IgD-negative memory B cell (primary cell): ENCODE measurements around the gene DMTF1. TPM values are rescaled to one million over a fixed set of nuclear protein-coding genes. Genes with fewer than 3 reads are reported as not detected.
"Not testable (repeated sequence)": the region's sequence is repeated elsewhere in the genome, so short reads cannot be mapped to it uniquely, and the experiment has no call there.

Experiments
- H3K27ac Mint-ChIP-seq, 3 donors: one replicate each; pipeline ENCODE4 v1.8.0; 2020 to 2022; ENCODE audit warnings: mild to moderate bottlenecking in 3 of 3, mixed read lengths in 3 of 3, moderate library complexity in 1 of 3
- H3K27me3 Mint-ChIP-seq: one replicate; pipeline ENCODE4 v1.8.0; 2021; ENCODE audit warnings: mixed read lengths
- H3K36me3 Mint-ChIP-seq: one replicate; pipeline ENCODE4 v1.8.0; 2020; ENCODE audit warnings: mild to moderate bottlenecking, mixed read lengths
- H3K4me1 Mint-ChIP-seq, 3 donors: one replicate each; pipeline ENCODE4 v1.8.0; 2020 to 2022; ENCODE audit warnings: mixed read lengths in 3 of 3, mild to moderate bottlenecking in 1 of 3
- H3K4me3 Mint-ChIP-seq, 4 donors: one replicate each; pipeline ENCODE4 v1.8.0; 2020 to 2022; ENCODE audit warnings: mild to moderate bottlenecking in 4 of 4, mixed read lengths in 4 of 4, moderate library complexity in 3 of 4
- H3K9me3 Mint-ChIP-seq, 3 donors: one replicate each; pipeline ENCODE4 v1.8.0; 2020 to 2021; ENCODE audit warnings: mixed read lengths in 3 of 3, mild to moderate bottlenecking in 1 of 3
- polyA plus RNA-seq: library from polyadenylated mRNA; unstranded; fragments of 300-500 nt; fragmentation: Illumina TruSeq; gene quantifications from one replicate; pipeline ENCODE4 v1.2.3, GENCODE V29; 2021

The DMTF1 gene
- polyA plus RNA-seq, 1 donor from 2014 or later = 35.1 TPM

DNA sequence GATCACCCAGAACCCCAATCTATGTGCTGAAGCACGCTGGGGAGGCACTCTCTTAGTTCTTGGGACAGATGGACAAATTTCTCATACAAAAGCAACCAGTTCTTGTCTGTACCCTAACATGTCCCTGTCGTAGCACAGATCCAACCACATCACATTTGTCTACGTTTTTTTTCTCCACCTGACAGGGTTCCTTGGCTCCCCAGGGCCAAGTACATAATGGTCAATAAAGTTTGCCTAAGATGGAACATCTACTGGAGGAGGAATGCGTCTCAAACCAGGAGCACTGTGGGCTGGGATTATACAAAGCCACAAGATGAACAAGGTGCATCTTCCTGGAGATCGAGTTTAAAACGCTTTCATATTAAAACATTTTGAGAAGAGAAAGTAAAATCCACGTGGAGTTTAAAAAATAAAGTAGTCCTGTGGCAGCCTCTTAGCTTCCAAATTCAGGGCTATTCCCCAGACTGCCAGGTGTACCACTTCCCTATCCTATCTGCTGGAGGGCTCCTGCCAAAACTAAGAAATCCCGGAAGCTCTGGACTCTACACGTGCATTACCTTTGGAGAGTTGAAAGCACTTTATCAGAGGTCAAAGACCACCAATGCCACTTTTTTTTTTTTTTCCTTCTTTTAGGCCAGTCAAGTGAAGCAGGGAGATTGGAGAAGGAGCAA, 65.9 kb downstream of the DMTF1 start:
- H3K27ac Mint-ChIP-seq = peak overlapping the region; percentile 85 to 100 (median 99)
- no peaks in the 10 kb centered on the region for H3K27me3 Mint-ChIP-seq

DNA sequence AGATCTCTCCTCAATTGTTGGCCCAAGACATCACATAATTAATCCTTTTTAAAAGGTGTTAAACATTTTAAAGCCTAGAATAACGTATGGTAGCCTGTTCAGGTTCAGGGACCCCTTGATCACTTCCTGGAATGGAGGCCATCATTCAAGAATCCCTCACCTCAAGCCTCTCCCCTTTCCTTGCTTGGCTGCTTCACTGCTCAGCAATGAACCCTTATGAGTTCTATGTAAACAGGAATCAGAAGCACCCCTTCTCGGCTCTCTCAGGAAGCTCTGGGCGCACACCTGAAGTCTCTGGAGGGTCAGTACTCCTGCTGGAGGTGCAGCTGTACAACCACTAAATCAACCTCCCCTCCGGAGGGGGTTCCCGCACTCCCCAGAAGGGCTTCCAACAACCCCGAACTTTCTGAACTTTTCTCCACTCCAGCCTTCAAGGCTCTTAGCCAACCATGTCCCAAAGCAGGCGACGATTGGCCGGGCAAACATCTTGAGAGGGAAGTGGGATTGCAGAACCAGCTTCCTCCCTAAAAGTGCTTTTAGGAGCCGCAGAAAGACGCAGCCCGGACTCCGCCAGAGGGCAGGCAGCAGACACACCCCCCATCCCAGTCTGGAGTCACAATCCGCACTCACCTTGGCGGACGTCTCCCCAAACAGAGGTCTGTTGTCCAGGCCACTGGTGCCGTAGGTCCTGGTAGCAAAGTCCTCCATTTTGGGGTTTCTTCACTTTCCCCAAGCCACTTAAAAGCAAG, 66.7 kb downstream of the DMTF1 start:
- Mint-ChIP-seq H3K36me3 (peaks cover 3% of the 10 kb centered on the region), H3K27me3 (no peaks in the 10 kb centered on the region), H3K4me3 (peak overlapping the region; percentile 99 to 100 (median 99)), H3K4me1 (peaks cover 23 to 39% (median 31%) of the 10 kb centered on the region in 3 donors), H3K9me3 (no peaks in the 10 kb centered on the region), H3K27ac (peak overlapping the region; percentile 85 to 100 (median 99))

More for the DNA sequence above, 65.9 kb downstream of the DMTF1 start:
- Mint-ChIP-seq H3K4me1 (peaks cover 30 to 48% (median 39%) of the 10 kb centered on the region in 3 donors), H3K4me3 (peak overlapping the region; percentile 99 to 100 (median 99)), H3K36me3 (peaks cover 3% of the 10 kb centered on the region), H3K9me3 (no peaks in the 10 kb centered on the region)

DNA sequence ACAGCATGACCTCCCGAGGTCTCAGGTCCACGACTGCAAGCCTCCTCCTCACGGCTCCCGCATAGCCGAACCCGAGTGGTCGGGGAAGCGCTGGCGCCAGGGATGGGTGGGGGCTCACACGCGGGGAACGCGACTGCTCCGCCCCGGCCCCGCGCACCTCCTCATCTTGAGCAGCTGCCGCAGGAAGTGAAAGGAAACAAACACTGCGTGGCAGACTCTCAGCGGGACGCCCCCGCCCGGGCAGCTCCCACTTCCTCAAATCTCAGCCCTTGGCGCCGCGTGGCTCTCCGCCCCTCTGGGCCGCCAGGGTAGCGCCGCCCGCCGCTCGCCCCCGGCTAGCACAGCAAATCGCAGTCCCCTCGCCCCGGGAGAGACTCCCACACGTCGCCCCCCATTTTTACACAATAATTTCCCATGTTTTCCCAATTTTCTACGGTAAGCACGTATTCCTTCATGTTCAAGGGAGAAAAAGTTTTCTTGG, 67.3 kb downstream of the DMTF1 start, which contains the start of gene TMEM243:
Gene TMEM243 (minus strand): TSS at position 188 of the 481 bp plus-strand sequence. CDS start 229 bp downstream, outside the sequence.
- Mint-ChIP-seq H3K9me3 (no peaks in the 10 kb centered on the region), H3K27me3 (no peaks in the 10 kb centered on the region), H3K4me3 (peak within 1 kb of the TSS; percentile 99 to 100 (median 99)), H3K4me1 (peaks cover 20 to 33% (median 25%) of the 10 kb centered on the region in 3 donors), H3K27ac (peak within 1 kb of the TSS; percentile 85 to 100 (median 99)), H3K36me3 (peaks cover 3% of the 10 kb centered on the region)

DNA sequence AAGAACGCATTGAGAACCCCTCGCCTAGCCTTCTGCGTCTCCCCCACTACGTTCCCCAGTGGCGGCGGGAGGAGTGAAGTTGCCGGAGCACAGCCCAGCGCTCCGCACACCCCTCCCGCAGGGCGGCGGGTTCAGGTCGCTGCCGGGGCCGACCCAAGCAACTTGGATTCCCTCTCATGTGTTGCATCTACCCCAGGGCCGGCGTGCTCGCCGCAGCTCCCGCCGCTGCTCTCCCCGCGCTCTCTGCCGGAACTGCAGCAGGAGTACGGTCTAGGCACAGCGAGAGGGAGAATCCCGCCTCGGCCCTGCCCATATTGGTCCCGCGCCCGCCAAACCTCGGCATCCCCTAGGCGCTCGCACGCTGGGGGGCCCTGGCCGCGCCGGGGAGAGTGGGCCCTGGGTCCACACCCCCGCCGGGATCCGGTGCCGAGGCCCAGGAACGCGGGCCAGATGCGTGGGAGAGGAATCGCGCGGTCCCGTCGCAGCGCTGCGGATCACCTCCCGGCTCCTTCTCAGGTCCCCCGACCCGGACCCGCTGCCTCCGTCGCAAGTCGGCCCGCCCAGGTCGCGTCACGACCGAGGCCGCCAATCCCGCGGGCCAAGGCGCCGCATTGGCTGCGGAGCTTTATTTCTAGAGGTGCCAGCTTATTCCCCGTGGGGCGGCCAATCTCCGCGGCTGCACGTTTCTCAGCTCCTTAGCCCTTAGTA, 67.9 kb downstream of the DMTF1 start:
- H3K36me3 Mint-ChIP-seq = peaks cover 3% of the 10 kb centered on the region
- no peaks in the 10 kb centered on the region for H3K27me3 Mint-ChIP-seq
- H3K4me3 Mint-ChIP-seq = peak overlapping the region; percentile 99 to 100 (median 99)
- peaks cover 20 to 30% (median 20%) of the 10 kb centered on the region in 3 donors for H3K4me1 Mint-ChIP-seq
- no peaks in the 10 kb centered on the region for H3K9me3 Mint-ChIP-seq
- peak overlapping the region; percentile 85 to 100 (median 99) for H3K27ac Mint-ChIP-seq

DNA sequence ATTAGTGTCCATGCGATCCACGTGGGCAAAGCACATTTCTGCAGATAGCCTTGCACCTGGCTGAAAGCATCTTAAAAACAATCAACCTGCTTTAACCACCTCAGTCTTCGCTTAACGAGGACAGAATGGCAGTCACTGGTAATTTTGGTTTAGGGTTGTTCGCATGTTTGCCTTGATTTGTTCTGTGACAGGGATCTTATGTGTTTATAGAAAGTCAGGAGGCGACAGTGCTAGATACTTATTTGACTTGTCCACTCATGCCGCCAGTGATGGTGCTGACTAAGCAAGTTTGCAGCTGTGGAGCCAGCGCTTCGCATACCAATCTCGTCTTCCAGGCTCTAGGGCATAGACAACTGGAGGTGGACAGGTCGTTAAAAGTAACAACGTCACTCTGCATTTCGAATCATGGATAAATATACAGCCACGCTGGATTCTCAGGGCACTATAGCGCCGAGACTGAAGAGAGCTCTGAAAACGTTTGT, 68.5 kb downstream of the DMTF1 start:
- Mint-ChIP-seq H3K4me3 (peak overlapping the region; percentile 99 to 100 (median 99)), H3K36me3 (peaks cover 3% of the 10 kb centered on the region), H3K27me3 (no peaks in the 10 kb centered on the region), H3K9me3 (no peaks in the 10 kb centered on the region), H3K4me1 (peaks cover 17 to 26% (median 20%) of the 10 kb centered on the region in 3 donors), H3K27ac (peak overlapping the region; percentile 84 to 99 (median 85))

DNA sequence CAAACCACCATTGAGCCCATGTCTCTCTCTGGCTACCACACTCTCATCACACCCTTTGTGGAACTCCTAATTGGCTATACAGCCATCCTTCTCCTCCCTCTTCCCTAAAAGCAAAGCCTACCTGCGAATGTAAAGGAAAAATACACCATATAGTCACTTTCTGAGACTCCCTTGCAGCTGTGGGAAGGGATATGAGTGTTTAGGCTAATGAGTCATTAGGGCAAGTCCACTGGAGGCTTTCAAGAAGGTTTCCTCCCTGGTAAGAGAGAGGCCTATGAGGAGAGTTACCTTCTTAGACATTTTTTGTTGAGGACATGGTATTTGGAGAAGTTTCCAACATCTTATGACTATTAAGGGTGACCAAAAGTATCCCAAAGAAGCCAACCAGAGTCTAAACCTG, 71.4 kb downstream of the DMTF1 start:
- no peak overlapping the region for H3K4me3 Mint-ChIP-seq
- H3K36me3 Mint-ChIP-seq = peaks cover 2% of the 10 kb centered on the region
- H3K27me3 Mint-ChIP-seq = no peaks in the 10 kb centered on the region
- no peak overlapping the region for H3K27ac Mint-ChIP-seq
- peaks cover 0 to 2% (median 0%) of the 10 kb centered on the region in 3 donors for H3K9me3 Mint-ChIP-seq
- H3K4me1 Mint-ChIP-seq = peaks cover 12 to 22% (median 16%) of the 10 kb centered on the region in 3 donors

DNA sequence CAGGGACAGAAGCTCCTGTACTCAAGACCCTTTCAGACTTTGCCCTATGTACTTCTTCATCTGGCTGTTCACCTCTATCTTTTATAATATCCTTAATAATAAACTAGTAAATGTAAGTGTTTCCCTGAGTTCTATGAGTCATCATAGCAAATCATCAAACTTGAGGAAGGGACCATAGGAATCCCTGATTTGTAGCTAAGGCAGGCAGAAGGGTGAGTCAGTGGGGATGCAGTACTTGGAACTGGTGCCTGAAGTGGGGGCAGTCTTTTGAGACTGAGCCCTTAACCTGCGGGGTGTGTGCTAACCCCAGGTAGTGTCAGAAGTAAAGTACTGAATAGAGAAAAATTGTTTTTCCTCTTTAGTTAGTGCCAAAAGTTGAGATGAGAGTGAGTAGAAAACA, 73.4 kb downstream of the DMTF1 start:
- Mint-ChIP-seq H3K27ac (no peak overlapping the region), H3K27me3 (no peaks in the 10 kb centered on the region), H3K4me3 (no peak overlapping the region), H3K9me3 (peaks cover 0 to 2% (median 0%) of the 10 kb centered on the region in 3 donors), H3K4me1 (peaks cover 10 to 19% (median 12%) of the 10 kb centered on the region in 3 donors), H3K36me3 (no peaks in the 10 kb centered on the region)

DNA sequence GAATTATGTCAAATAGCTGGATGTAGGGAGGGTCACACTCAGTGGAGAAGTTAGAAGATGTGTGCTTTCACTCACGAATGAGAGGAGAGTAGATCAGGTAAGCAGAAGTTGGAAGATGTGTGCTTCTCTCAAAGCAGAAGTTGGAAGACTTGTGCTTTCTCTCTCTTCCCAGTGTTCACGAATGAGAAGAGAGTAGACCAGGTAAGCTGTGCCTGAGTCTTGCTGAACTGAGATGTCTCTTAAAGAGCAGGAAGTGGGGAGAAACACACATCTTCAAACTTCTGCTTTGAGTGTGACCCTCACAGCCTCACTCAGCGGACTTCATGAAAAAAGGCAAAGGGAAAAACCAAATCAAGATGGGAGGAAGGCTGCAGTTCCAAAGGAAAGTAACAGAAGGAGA, 74.2 kb downstream of the DMTF1 start:
- Mint-ChIP-seq H3K4me3 (peak overlapping the region in 1 of 4 donors; percentile 63), H3K27ac (peak overlapping the region in 1 of 3 donors; percentile 70), H3K9me3 (peaks cover 0 to 2% (median 0%) of the 10 kb centered on the region in 3 donors), H3K4me1 (peaks cover 8 to 14% (median 12%) of the 10 kb centered on the region in 3 donors), H3K36me3 (no peaks in the 10 kb centered on the region), H3K27me3 (no peaks in the 10 kb centered on the region)

DNA sequence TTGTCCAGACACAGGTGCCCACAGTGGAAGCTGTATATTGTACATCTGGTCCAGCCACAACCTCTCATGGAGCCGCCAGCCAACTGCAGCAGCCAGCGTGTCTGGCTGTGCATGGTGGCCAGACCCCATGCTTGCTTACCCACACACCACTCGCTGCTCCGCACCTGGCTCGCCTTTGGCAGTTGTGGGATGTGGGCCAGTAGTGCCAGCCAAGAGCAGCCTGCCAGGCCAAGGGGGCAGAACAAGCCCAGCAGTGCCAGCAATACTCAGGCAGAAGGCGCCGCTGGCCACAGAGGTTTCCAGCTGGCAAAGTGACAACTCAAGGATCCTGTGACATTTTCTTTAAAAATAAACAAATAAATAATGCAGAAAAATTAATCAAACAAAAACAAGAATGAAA, 79.0 kb downstream of the DMTF1 start:
- peaks cover 0 to 2% (median 0%) of the 10 kb centered on the region in 3 donors for H3K9me3 Mint-ChIP-seq
- H3K27me3 Mint-ChIP-seq = no peaks in the 10 kb centered on the region

DNA sequence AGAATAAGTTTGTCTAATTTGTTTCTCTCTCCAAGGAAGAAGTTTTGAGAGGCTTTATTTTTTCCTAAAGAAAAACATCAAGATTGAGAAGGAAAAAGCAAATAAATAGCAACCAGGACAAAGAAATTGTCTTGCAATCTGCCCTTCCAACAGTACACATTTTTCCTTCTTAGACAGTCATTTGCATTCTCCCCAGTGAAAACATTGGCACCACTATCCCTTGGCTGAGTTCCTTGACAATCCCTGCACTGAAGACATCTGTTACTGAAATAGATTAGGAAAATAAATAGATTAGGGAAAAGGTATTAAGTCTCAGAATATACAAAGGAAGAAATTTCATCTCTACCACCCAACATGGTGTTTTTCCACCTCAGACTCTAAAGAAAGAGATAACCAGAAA, 79.5 kb downstream of the DMTF1 start:
- Mint-ChIP-seq H3K4me1 (peaks cover 1 to 4% (median 3%) of the 10 kb centered on the region in 3 donors), H3K27ac (no peak overlapping the region), H3K9me3 (no peaks in the 10 kb centered on the region)

More for the DNA sequence above, 79.0 kb downstream of the DMTF1 start:
- Mint-ChIP-seq H3K4me3 (no peak overlapping the region), H3K4me1 (peaks cover 6 to 9% (median 8%) of the 10 kb centered on the region in 3 donors), H3K27ac (no peak overlapping the region), H3K36me3 (no peaks in the 10 kb centered on the region)

DNA sequence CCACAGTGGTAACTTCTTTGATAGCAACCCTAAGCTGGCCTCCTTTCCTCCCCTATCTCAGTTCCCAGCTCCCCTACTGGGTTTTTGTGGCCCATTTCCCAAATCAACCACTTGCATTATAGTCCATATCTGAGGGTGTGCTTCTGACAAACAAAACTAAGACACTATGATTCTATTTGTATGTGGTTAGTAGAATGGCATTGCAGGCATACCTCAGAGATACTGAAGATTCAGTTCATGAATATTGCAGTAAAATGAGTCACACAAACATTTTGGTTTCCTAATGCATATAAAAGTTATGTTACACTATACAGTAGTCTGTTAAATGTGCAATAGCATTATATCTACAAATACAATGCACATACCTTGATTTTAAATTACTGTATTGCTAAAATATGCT, 82.7 kb downstream of the DMTF1 start:
- Mint-ChIP-seq H3K27ac (no peak overlapping the region), H3K9me3 (no peaks in the 10 kb centered on the region), H3K27me3 (no peaks in the 10 kb centered on the region), H3K4me3 (no peak overlapping the region), H3K36me3 (no peaks in the 10 kb centered on the region), H3K4me1 (peaks cover 0 to 1% (median 0%) of the 10 kb centered on the region in 3 donors)

More for the DNA sequence above, 79.5 kb downstream of the DMTF1 start:
- Mint-ChIP-seq H3K4me3 (no peak overlapping the region), H3K36me3 (no peaks in the 10 kb centered on the region), H3K27me3 (no peaks in the 10 kb centered on the region)

DNA sequence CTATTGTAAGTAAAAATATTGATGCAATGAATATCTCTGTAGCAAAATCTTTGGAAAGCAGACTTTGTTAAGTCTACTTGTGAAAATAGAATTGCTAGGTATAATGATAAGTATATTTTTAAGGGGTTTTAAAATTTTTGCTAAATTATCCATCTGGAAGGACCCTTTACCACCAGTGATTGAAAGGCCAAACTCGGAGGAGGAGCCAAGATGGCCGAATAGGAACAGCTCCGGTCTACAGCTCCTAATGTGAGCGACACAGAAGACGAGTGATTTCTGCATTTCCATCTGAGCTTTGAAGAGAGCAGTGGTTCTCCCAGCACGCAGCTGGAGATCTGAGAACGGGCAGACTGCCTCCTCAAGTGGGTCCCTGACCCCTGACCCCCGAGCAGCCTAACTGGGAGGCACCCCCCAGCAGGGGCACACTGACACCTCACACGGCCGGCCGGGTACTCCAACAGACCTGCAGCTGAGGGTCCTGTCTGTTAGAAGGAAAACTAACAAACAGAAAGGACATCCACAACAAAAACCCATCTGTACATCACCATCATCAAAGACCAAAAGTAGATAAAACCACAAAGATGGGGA, 86.3 kb downstream of the DMTF1 start:
- H3K4me1 Mint-ChIP-seq, H3K36me3 Mint-ChIP-seq, H3K27ac Mint-ChIP-seq, H3K9me3 Mint-ChIP-seq, H3K4me3 Mint-ChIP-seq, H3K27me3 Mint-ChIP-seq: not testable (repeated sequence)

DNA sequence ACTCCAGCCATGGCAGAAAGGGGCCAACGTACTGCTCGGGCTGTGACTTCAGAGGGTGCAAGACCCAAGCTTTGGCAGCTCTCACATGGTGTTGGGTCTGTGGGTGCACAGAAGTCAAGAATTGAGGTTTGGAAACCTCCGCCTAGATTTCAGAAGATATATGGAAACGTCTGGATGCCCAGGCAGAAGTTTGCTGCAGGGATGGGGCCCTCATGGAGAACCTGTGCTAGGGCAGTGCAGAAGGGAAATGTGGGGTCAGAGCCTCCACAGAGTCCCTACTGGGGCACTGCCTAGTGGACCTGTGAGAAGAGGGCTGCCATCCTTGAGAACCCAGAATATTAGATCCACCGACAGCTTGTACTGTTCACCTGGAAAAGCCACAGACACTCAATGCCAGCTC, 93.4 kb downstream of the DMTF1 start:
- H3K9me3 Mint-ChIP-seq = peaks cover 0 to 20% (median 16%) of the 10 kb centered on the region in 3 donors
- H3K4me3 Mint-ChIP-seq, H3K27me3 Mint-ChIP-seq, H3K4me1 Mint-ChIP-seq, H3K36me3 Mint-ChIP-seq, H3K27ac Mint-ChIP-seq: not testable (repeated sequence)
